ENCODE data around the gene SYTL2.

The SYTL2 gene

GRCh38 chr11:85776951-85777602, 33.9 kb downstream of the SYTL2 start:
- H3K27ac ChIP-seq: no peak overlapping the region
- TF ChIP-seq CTCF (conservative IDR thresholded peaks at IDR 0.05): no peak

GRCh38 chr11:85774256-85775101, 36.5 kb downstream of the SYTL2 start:
- no peak overlapping the region for H3K27ac ChIP-seq
- TF ChIP-seq ZFX (IDR thresholded peaks at IDR 0.05) (no peak), CTCF (conservative IDR thresholded peaks at IDR 0.05) (no peak)

GRCh38 chr11:85772695-85773094, 38.2 kb downstream of the SYTL2 start:
- H3K27ac ChIP-seq: no peak overlapping the region
- no peak for TF ChIP-seq ZFX (IDR thresholded peaks at IDR 0.05)
- no peak for TF ChIP-seq CTCF (conservative IDR thresholded peaks at IDR 0.05)

- TF ChIP-seq CTCF (conservative IDR thresholded peaks at IDR 0.05): no peak
- H3K27ac ChIP-seq: no peak overlapping the region
Measured at GRCh38 chr11:85771568-85771967, 39.4 kb downstream of the SYTL2 start.

- TF ChIP-seq CTCF (conservative IDR thresholded peaks at IDR 0.05) (no peak), ZFX (IDR thresholded peaks at IDR 0.05) (no peak)
- H3K27ac ChIP-seq: no peak overlapping the region
Measured at GRCh38 chr11:85769771-85770170, 41.2 kb downstream of the SYTL2 start.

- no peak overlapping the region for H3K27ac ChIP-seq
- TF ChIP-seq ZFX (IDR thresholded peaks at IDR 0.05): no peak
- TF ChIP-seq CTCF (conservative IDR thresholded peaks at IDR 0.05): no peak
Measured at GRCh38 chr11:85768473-85769146, 42.3 kb downstream of the SYTL2 start.
